SK-N-SH (cell line): ENCODE results near the gene C12orf56. TPM values are rescaled to one million over a fixed set of nuclear protein-coding genes. Genes with fewer than 3 reads are reported as not detected.

ENCODE experiments used
- CTCF ChIA-PET: fragments of 300-600, 350-600 bp; formaldehyde crosslinking; extraction: SDS; loops from one replicate; lab custom pipeline; 2021; lab: Yijun Ruan, JAX
- POLR2A ChIA-PET: fragments of 350-600 bp; sonication (Branson Sonifier 250); formaldehyde crosslinking; extraction: SDS; loops from one replicate; lab custom pipeline; 2020; ENCODE audit warnings: antibody characterized with exemption, inconsistent platforms; lab: Yijun Ruan, JAX
- DNase-seq: peaks from one replicate; pipeline ENCODE4 v3.0.0; 2012
- H2AFZ ChIP-seq: fragments of 200-600 bp; sonication (generic); 2 replicates; pipeline ENCODE4 v1.8.1; 2016; ENCODE audit warnings: antibody characterized with exemption, mild to moderate bottlenecking, low read depth
- H3F3A ChIP-seq: fragments of 200-600 bp; sonication (generic); replicated peaks from 2 replicates; pipeline ENCODE3; 2016; ENCODE audit warnings: antibody characterized with exemption, mild to moderate bottlenecking; ENCODE audit not compliant: insufficient read depth
- H3K27ac ChIP-seq, 2 experiments: fragments of 200-500 bp in 1 of 2; fragments of 200-600 bp in 1 of 2; sonication (Bioruptor generic) in 1 of 2; sonication (generic), shearing (Covaris generic) in 1 of 2; 2 replicates each; pipeline versions ENCODE4 v1.5.1 to v1.6.1; 2014 to 2016; ENCODE audit warnings: low read depth in 2 of 2, inconsistent platforms in 1 of 2, low read length in 1 of 2, mild to moderate bottlenecking in 1 of 2, mixed read lengths in 1 of 2
- H3K27me3 ChIP-seq: fragments of 200-600 bp; sonication (generic), shearing (Covaris generic); 2 replicates; pipeline ENCODE4 v1.6.1; 2016; ENCODE audit warnings: mixed run types; ENCODE audit not compliant: insufficient read depth
- H3K36me3 ChIP-seq, 2 experiments: fragments of 200-500 bp in 1 of 2; fragments of 200-600 bp in 1 of 2; sonication (Bioruptor generic) in 1 of 2; sonication (generic) in 1 of 2; replicated peaks in 1 of 2; 2 replicates each; pipeline versions ENCODE3 to v1.5.1; 2014 to 2016; ENCODE audit warnings: low read length in 1 of 2, mild to moderate bottlenecking in 1 of 2; ENCODE audit not compliant: insufficient read depth in 2 of 2, control insufficient read depth in 1 of 2
- H3K4me1 ChIP-seq, 2 experiments: fragments of 200-500 bp in 1 of 2; fragments of 200-600 bp in 1 of 2; sonication (Bioruptor generic) in 1 of 2; sonication (generic), shearing (Covaris generic) in 1 of 2; 2 replicates each; pipeline versions ENCODE4 v1.5.1 to v1.6.1; 2014 to 2016; ENCODE audit warnings: low read depth in 1 of 2, low read length in 1 of 2, mixed run types in 1 of 2; ENCODE audit not compliant: insufficient read depth in 2 of 2, control insufficient read depth in 1 of 2
- H3K4me2 ChIP-seq: fragments of 200-600 bp; sonication (generic), shearing (Covaris generic); 2 replicates; pipeline ENCODE4 v1.6.1; 2017; ENCODE audit warnings: mixed run types
- H3K4me3 ChIP-seq, 2 experiments: fragments of 200-500 bp in 1 of 2; fragments of 200-600 bp in 1 of 2; sonication (Bioruptor generic) in 1 of 2; sonication (generic), shearing (Covaris generic) in 1 of 2; 2 replicates each; pipeline versions ENCODE4 v1.5.1 to v1.8.1; 2014 to 2016; ENCODE audit warnings: low read depth in 2 of 2, inconsistent platforms in 1 of 2, low read length in 1 of 2, mild to moderate bottlenecking in 1 of 2, mixed read lengths in 1 of 2, moderate library complexity in 1 of 2
- H3K79me2 ChIP-seq: fragments of 200-600 bp; sonication (generic); 2 replicates; pipeline ENCODE4 v1.8.1; 2017; ENCODE audit warnings: mild to moderate bottlenecking; ENCODE audit not compliant: insufficient read depth
- H3K9ac ChIP-seq: fragments of 200-600 bp; sonication (generic); 2 replicates; pipeline ENCODE4 v1.6.1; 2017; ENCODE audit warnings: mixed run types
- H3K9me2 ChIP-seq: fragments of 200-600 bp; sonication (generic); 2 replicates; pipeline ENCODE4 v1.6.1; 2017; ENCODE audit warnings: mixed run types
- H3K9me3 ChIP-seq: fragments of 200-600 bp; sonication (generic); 2 replicates; pipeline ENCODE4 v1.6.1; 2017; ENCODE audit warnings: mixed run types, mild to moderate bottlenecking, moderate library complexity
- H4K20me1 ChIP-seq: fragments of 200-600 bp; sonication (generic); 2 replicates; pipeline ENCODE4 v1.6.1; 2017; ENCODE audit warnings: mild to moderate bottlenecking, mixed run types; ENCODE audit not compliant: insufficient read depth
- CHD2 ChIP-seq: fragments of 150-350 bp; IDR thresholded peaks from 2 replicates; pipeline ENCODE4 v1.6.1; 2018; ENCODE audit warnings: low read length; ENCODE audit not compliant: partially characterized antibody
- EP300 ChIP-seq, 2 experiments: IDR thresholded peaks; 2 replicates each; pipeline versions ENCODE4 v1.4.0 to v1.6.1; 2012; ENCODE audit warnings: borderline replicate concordance in 1 of 2, low read depth in 1 of 2, low read length in 1 of 2
- EZH2phosphoT487 ChIP-seq: fragments of 200-600 bp; sonication (generic); IDR thresholded peaks from 2 replicates; pipeline ENCODE4 v1.6.1; 2017; ENCODE audit warnings: low read depth, mixed run types, mild to moderate bottlenecking, antibody characterized with exemption, moderate library complexity, borderline replicate concordance
- FOXM1 ChIP-seq: IDR thresholded peaks from 2 replicates; pipeline ENCODE4 v1.4.0; 2012; ENCODE audit warnings: low read depth, mild to moderate bottlenecking
- GABPA ChIP-seq: IDR thresholded peaks from 2 replicates; pipeline ENCODE4 v1.4.0; 2012; ENCODE audit warnings: low read depth, mild to moderate bottlenecking
- IRF3 ChIP-seq: fragments of 150-350 bp; IDR thresholded peaks from 2 replicates; pipeline ENCODE4 v1.6.1; 2016; ENCODE audit warnings: mild to moderate bottlenecking, low read depth, low read length
- JUND ChIP-seq: IDR thresholded peaks from 2 replicates; pipeline ENCODE4 v1.4.0; 2012
- MAX ChIP-seq: IDR thresholded peaks from 2 replicates; pipeline ENCODE4 v1.4.0; 2012; ENCODE audit warnings: low read depth
- MXI1 ChIP-seq: IDR thresholded peaks from 2 replicates; pipeline ENCODE4 v1.6.1; 2012; ENCODE audit warnings: mild to moderate bottlenecking, low read depth, low read length, improper control_type of control experiment
- NFIC ChIP-seq: IDR thresholded peaks from 2 replicates; pipeline ENCODE4 v1.4.0; 2012; ENCODE audit warnings: borderline replicate concordance
- PBX3 ChIP-seq: IDR thresholded peaks from 2 replicates; pipeline ENCODE4; 2012
- RCOR1 ChIP-seq: fragments of 150-350 bp; IDR thresholded peaks from 2 replicates; pipeline ENCODE4 v1.6.1; 2017; ENCODE audit warnings: antibody characterized with exemption, low read length
- RFX5 ChIP-seq: IDR thresholded peaks from 2 replicates; pipeline ENCODE4 v1.6.1; 2012; ENCODE audit warnings: mild to moderate bottlenecking, improper control_type of control experiment, low read length
- RXRA ChIP-seq: IDR thresholded peaks from 2 replicates; pipeline ENCODE4 v1.4.0; 2012; ENCODE audit warnings: low read depth, mild to moderate bottlenecking, borderline replicate concordance
- SIN3A ChIP-seq: IDR thresholded peaks from 2 replicates; pipeline ENCODE4 v1.6.1; 2012; ENCODE audit warnings: low read depth, mild to moderate bottlenecking, low read length, moderate library complexity, borderline replicate concordance
- TAF1 ChIP-seq: IDR thresholded peaks from 2 replicates; pipeline ENCODE4 v1.6.1; 2012; ENCODE audit warnings: low read depth, mild to moderate bottlenecking, low read length, moderate library complexity, borderline replicate concordance
- TEAD4 ChIP-seq: IDR thresholded peaks from 2 replicates; pipeline ENCODE4 v1.4.0; 2012; ENCODE audit warnings: mild to moderate bottlenecking, borderline replicate concordance; ENCODE audit not compliant: insufficient read depth
- ZBTB33 ChIP-seq: IDR thresholded peaks from 2 replicates; pipeline ENCODE4 v1.4.0; 2012; ENCODE audit warnings: low read depth, borderline replicate concordance
- WGBS: methylation state at CpG from one replicate; pipeline ENCODE4 v1.1.6; 2017; ENCODE audit warnings: low lambda C conversion rate; 5-methylcytosine and 5-hydroxymethylcytosine counted together
- polyA plus RNA-seq, 3 experiments: library from polyadenylated mRNA; depleted of rRNA; stranded (reverse); fragments of >200 nt; gene quantifications; 2 replicates each; pipeline ENCODE4 v1.2.3, GENCODE V29; 2012

The C12orf56 gene
- polyA plus RNA-seq, 1 of the 3 experiments (the other 2 are of a cell fraction) = not detected

- TF ChIP-seq TEAD4 (no peak), RFX5 (no peak), MXI1 (no peak)
- TF ChIP-seq, all 33 proteins: peak for 0
Measured at GRCh38 chr12:64431791-64432190, 41.2 kb upstream of the C12orf56 start (continued).

- POLR2A ChIA-PET = no interaction called here
- H3K4me1 ChIP-seq = no peaks in the 10 kb centered on the region
- H2AFZ ChIP-seq = no peak overlapping the region
- no peak for TF ChIP-seq FOXM1
- no peak for TF ChIP-seq GABPA
- TF ChIP-seq PBX3 = no peak
- no peak for TF ChIP-seq JUND
- TF ChIP-seq SIN3A = no peak
- no peak for TF ChIP-seq EP300 (IDR thresholded peaks at IDR 0.05; ENCODE audit: borderline replicate concordance in 1 of 2, low read depth in 1 of 2, low read length in 1 of 2)
- no peak for TF ChIP-seq RCOR1
- TF ChIP-seq IRF3 = no peak
- TF ChIP-seq TEAD4 = no peak
- TF ChIP-seq NFIC = no peak
- TF ChIP-seq TAF1 = no peak
- no peak for TF ChIP-seq RXRA
- TF ChIP-seq MXI1 = no peak
- TF ChIP-seq, all 33 proteins: peak for 0
- H3K9ac ChIP-seq = no peak overlapping the region
- H3K36me3 ChIP-seq = peaks cover 68 to 95% of the 10 kb centered on the region in 2 experiments
- H3K9me2 ChIP-seq = no peaks in the 10 kb centered on the region
- DNase-seq = no peak
- H3F3A ChIP-seq = peaks cover 11% of the 10 kb centered on the region
- WGBS = 81% methylated on average over 2 of the region's 2 CpGs
- no peak overlapping the region for H3K4me3 ChIP-seq
- no peak overlapping the region for H3K27ac ChIP-seq
- no peak overlapping the region for H3K4me2 ChIP-seq
- H4K20me1 ChIP-seq = no peaks in the 10 kb centered on the region
- CTCF ChIA-PET = no interaction called here
- no peaks in the 10 kb centered on the region for H3K27me3 ChIP-seq
- no peaks in the 10 kb centered on the region for H3K9me3 ChIP-seq
- peaks cover 5% of the 10 kb centered on the region; the same call in 1 of the 2 replicates for H3K79me2 ChIP-seq
Measured at GRCh38 chr12:64430886-64431285, 40.3 kb upstream of the C12orf56 start.

- Histone ChIP-seq H3K9me2 (no peaks in the 10 kb centered on the region), H3K4me3 (no peak overlapping the region), H3K27ac (no peak overlapping the region), H3K27me3 (no peaks in the 10 kb centered on the region), H3K79me2 (0 out of 2 replicates have a peak, but pooled peaks cover 3% of the 10 kb centered on the region), H3K9ac (no peak overlapping the region), H3F3A (peaks cover 11% of the 10 kb centered on the region)
- POLR2A ChIA-PET = no interaction called here
- TF ChIP-seq MAX = no peak
- TF ChIP-seq EP300 (IDR thresholded peaks at IDR 0.05; ENCODE audit: borderline replicate concordance in 1 of 2, low read depth in 1 of 2, low read length in 1 of 2) = no peak
- TF ChIP-seq NFIC = no peak
- no peak for TF ChIP-seq CHD2
- TF ChIP-seq RXRA = no peak
- no peak for TF ChIP-seq ZBTB33
- TF ChIP-seq IRF3 = no peak
- no peak for TF ChIP-seq RFX5
- no peak for TF ChIP-seq EZH2phosphoT487
- TF ChIP-seq TEAD4 = no peak
- TF ChIP-seq, all 33 proteins: peak for 0
- no peak for DNase-seq
- Histone ChIP-seq H3K4me1 (no peaks in the 10 kb centered on the region), H2AFZ (no peak overlapping the region), H3K4me2 (no peak overlapping the region), H3K9me3 (no peaks in the 10 kb centered on the region), H3K36me3 (peaks cover 70 to 95% of the 10 kb centered on the region in 2 experiments), H4K20me1 (no peaks in the 10 kb centered on the region)
- CTCF ChIA-PET = no interaction called here
- 95% methylated on average over 4 of the region's 4 CpGs for WGBS
Measured at GRCh38 chr12:64428956-64429355, 38.4 kb upstream of the C12orf56 start.
